Keratinocyte (primary cell): ENCODE data around the gene TNIP2. TPM values are rescaled to one million over a fixed set of nuclear protein-coding genes. Genes with fewer than 3 reads are reported as not detected.
A peak's percentile ranks its signal among the peaks of the same experiment; 100 is the strongest.

Source experiments
- DNase-seq: peaks from one replicate; pipeline ENCODE4 v3.0.0-alpha.2; 2011; ENCODE audit warnings: low read depth, missing footprints, low spot score
- FAIRE-seq: peaks from 2 replicates; lab custom pipeline; 2011; peaks lifted over from hg19 to GRCh38; lab: Jason Lieb, UNC
- H2AFZ ChIP-seq: 2 replicates; pipeline ENCODE4 v1.6.0; 2012; ENCODE audit warnings: low read length, control low read depth, inconsistent platforms; ENCODE audit not compliant: control insufficient read depth
- H3K27ac ChIP-seq: 2 replicates; pipeline ENCODE4 v1.5.1; 2011; ENCODE audit warnings: low read length; ENCODE audit not compliant: control insufficient read depth, insufficient read depth
- H3K27me3 ChIP-seq: 3 replicates; pipeline ENCODE4 v1.6.0; 2011; ENCODE audit warnings: low read length; ENCODE audit not compliant: control insufficient read depth, insufficient read depth; ENCODE audit errors: extremely low read depth
- H3K36me3 ChIP-seq, 2 experiments: 2 replicates in 1 of 2; 3 replicates in 1 of 2; pipeline ENCODE4 v1.5.1; 2011; ENCODE audit warnings: low read length in 2 of 2, mild to moderate bottlenecking in 1 of 2; ENCODE audit not compliant: control insufficient read depth in 2 of 2, insufficient read depth in 2 of 2; ENCODE audit errors: extremely low read depth in 1 of 2
- H3K4me1 ChIP-seq: 3 replicates; pipeline ENCODE4 v1.5.1; 2011; ENCODE audit warnings: low read length; ENCODE audit not compliant: control insufficient read depth, insufficient read depth; ENCODE audit errors: extremely low read depth
- H3K4me2 ChIP-seq: 3 replicates; pipeline ENCODE4 v1.6.0; 2011; ENCODE audit warnings: low read depth, low read length; ENCODE audit not compliant: control insufficient read depth, insufficient read depth; ENCODE audit errors: extremely low read depth
- H3K4me3 ChIP-seq, 3 experiments: fragments of 200-600 bp in 1 of 3; sonication (generic) in 1 of 3; 2 replicates in 2 of 3; 3 replicates in 1 of 3; pipeline ENCODE4 v1.5.1; 2011 to 2016; ENCODE audit warnings: low read length in 3 of 3, mild to moderate bottlenecking in 3 of 3, control low read depth in 2 of 3, inconsistent platforms in 1 of 3, low read depth in 1 of 3, mixed read lengths in 1 of 3, mixed run types in 1 of 3, moderate library complexity in 1 of 3; ENCODE audit not compliant: control insufficient read depth in 2 of 3, insufficient read depth in 2 of 3; ENCODE audit errors: extremely low read depth in 1 of 3
- H3K79me2 ChIP-seq: 2 replicates; pipeline ENCODE4 v1.6.0; 2012; ENCODE audit warnings: low read length; ENCODE audit not compliant: control insufficient read depth, insufficient read depth
- H3K9ac ChIP-seq: 3 replicates; pipeline ENCODE4 v1.6.0; 2011; ENCODE audit warnings: low read length; ENCODE audit not compliant: control insufficient read depth, insufficient read depth; ENCODE audit errors: extremely low read depth
- H3K9me1 ChIP-seq: 3 replicates; pipeline ENCODE4 v1.6.0; 2011; ENCODE audit warnings: low read length; ENCODE audit not compliant: control insufficient read depth, insufficient read depth; ENCODE audit errors: extremely low read depth
- H3K9me3 ChIP-seq: 2 replicates; pipeline ENCODE4 v1.5.1; 2012; ENCODE audit warnings: low read depth, low read length; ENCODE audit not compliant: control insufficient read depth
- H4K20me1 ChIP-seq: 3 replicates; pipeline ENCODE4 v1.6.0; 2011; ENCODE audit warnings: low read length; ENCODE audit not compliant: control insufficient read depth, insufficient read depth; ENCODE audit errors: extremely low read depth
- CTCF ChIP-seq, 3 experiments: IDR thresholded peaks in 1 of 3; conservative IDR thresholded peaks in 1 of 3; optimal IDR thresholded peaks in 1 of 3; 2 replicates in 2 of 3; 3 replicates in 1 of 3; pipeline versions ENCODE3 to v1.5.1; 2011; ENCODE audit warnings: low read length in 3 of 3, mild to moderate bottlenecking in 3 of 3, moderate library complexity in 2 of 3, control low read depth in 1 of 3, inconsistent platforms in 1 of 3; ENCODE audit not compliant: insufficient read depth in 2 of 3; ENCODE audit errors: extremely low read depth in 1 of 3
- EZH2 ChIP-seq: IDR thresholded peaks from one replicate; pipeline ENCODE4 v1.6.1; 2012; ENCODE audit warnings: inconsistent platforms, mild to moderate bottlenecking, low read length, moderate library complexity
- dilution Hi-C: fragments of 300-500 bp; cut with MboI; formaldehyde crosslinking; loops from one replicate; pipeline ENCODE4 v1.7.0; 2020; ENCODE audit warnings: low sequenced_read_pairs; ENCODE audit not compliant: extremely low pct_ligation_motif_present
- polyA plus RNA-seq, 5 experiments: library from polyadenylated mRNA; depleted of rRNA in 3 of 5; stranded (reverse) in 3 of 5; stranded (forward) in 1 of 5; unstranded in 1 of 5; fragments of >200 nt; gene quantifications; 1 replicate in 1 of 5; 2 replicates in 3 of 5; 3 replicates in 1 of 5; pipeline versions ENCODE4 v1.2.1 to v1.2.3, GENCODE V29; 2011 to 2012; ENCODE audit warnings: missing spikeins in 2 of 5, low read depth in 1 of 5, low replicate concordance in 1 of 5

TNIP2 gene
- polyA plus RNA-seq, 1 donor (not counting 4 experiments of a cell fraction or from before 2014, with no cell fraction given): 22.6 TPM

GRCh38 chr4:2802618-2803531 lies 46.7 kb upstream of the TNIP2 start:
- no peaks in the 10 kb centered on the region for H4K20me1 ChIP-seq
- no peaks in the 10 kb centered on the region for H3K36me3 ChIP-seq
- H3K27me3 ChIP-seq: no peaks in the 10 kb centered on the region
- no peak overlapping the region for H2AFZ ChIP-seq
- DNase-seq: no peak
- H3K4me1 ChIP-seq: peaks cover 48% of the 10 kb centered on the region
- no peaks in the 10 kb centered on the region for H3K79me2 ChIP-seq
- no peak overlapping the region for H3K4me3 ChIP-seq
- TF ChIP-seq EZH2: no peak
- TF ChIP-seq CTCF (optimal IDR thresholded peaks at IDR 0.05 in 1 of 3, IDR thresholded peaks at IDR 0.05 in 1 of 3, conservative IDR thresholded peaks at IDR 0.05 in 1 of 3; ENCODE audit: extremely low read depth in 1 of 3, insufficient read depth in 2 of 3, low read length in 3 of 3): no peak
- H3K9me3 ChIP-seq: no peaks in the 10 kb centered on the region
- H3K9ac ChIP-seq: no peak overlapping the region
- H3K4me2 ChIP-seq: no peak overlapping the region
- dilution Hi-C loops: no loop called here
- no peak overlapping the region for H3K27ac ChIP-seq
- no peak for FAIRE-seq
- H3K9me1 ChIP-seq: no peaks in the 10 kb centered on the region

- dilution Hi-C loops: no loop called here
- peak overlapping the region; percentile 47 for H3K9ac ChIP-seq
- DNase-seq (no peak), FAIRE-seq (no peak)
- no peaks in the 10 kb centered on the region for H3K9me3 ChIP-seq
- no peaks in the 10 kb centered on the region for H3K27me3 ChIP-seq
- H3K27ac ChIP-seq: no peak overlapping the region
- peak overlapping the region in 1 of 3 experiments; percentile 28 for H3K4me3 ChIP-seq
- no peaks in the 10 kb centered on the region for H3K79me2 ChIP-seq
- no peak for TF ChIP-seq EZH2
- no peak for TF ChIP-seq CTCF (optimal IDR thresholded peaks at IDR 0.05 in 1 of 3, IDR thresholded peaks at IDR 0.05 in 1 of 3, conservative IDR thresholded peaks at IDR 0.05 in 1 of 3; ENCODE audit: extremely low read depth in 1 of 3, insufficient read depth in 2 of 3, low read length in 3 of 3)
- no peaks in the 10 kb centered on the region for H3K9me1 ChIP-seq
- H3K4me2 ChIP-seq: peak overlapping the region; percentile 48
- H3K36me3 ChIP-seq: no peaks in the 10 kb centered on the region
- H4K20me1 ChIP-seq: no peaks in the 10 kb centered on the region
- H2AFZ ChIP-seq: peak overlapping the region; percentile 23
- H3K4me1 ChIP-seq: peaks cover 66% of the 10 kb centered on the region
Observed at GRCh38 chr4:2800691-2801596, 44.8 kb upstream of the TNIP2 start.
